H9 (cell line): Measurements from ENCODE around the gene RILP. TPM values are rescaled to one million over a fixed set of nuclear protein-coding genes. Genes with fewer than 3 reads are reported as not detected.

Experiments
- DNase-seq: peaks from one replicate; pipeline ENCODE4 v3.0.0-alpha.2; 2017
- H2AFZ ChIP-seq: one replicate; pipeline ENCODE4 v1.6.1; 2013; ENCODE audit warnings: mild to moderate bottlenecking, low read length, control low read depth, moderate library complexity
- H2AK5ac ChIP-seq: 2 replicates; pipeline ENCODE4 v1.6.1; 2013; ENCODE audit warnings: low read length, control low read depth, mixed read lengths; ENCODE audit not compliant: insufficient read length
- H2BK120ac ChIP-seq: one replicate; pipeline ENCODE4 v1.6.1; 2013; ENCODE audit warnings: low read depth, mild to moderate bottlenecking, low read length, control low read depth, inconsistent platforms; ENCODE audit not compliant: poor library complexity, severe bottlenecking
- H2BK12ac ChIP-seq: 2 replicates; pipeline ENCODE4 v1.6.1; 2013; ENCODE audit warnings: low read length, control low read depth, mixed read lengths, low read depth; ENCODE audit not compliant: insufficient read length
- H2BK15ac ChIP-seq: 2 replicates; pipeline ENCODE4 v1.6.1; 2013; ENCODE audit warnings: low read depth, low read length, control low read depth
- H2BK20ac ChIP-seq: one replicate; pipeline ENCODE4 v1.6.1; 2013; ENCODE audit warnings: low read depth, mild to moderate bottlenecking, low read length, control low read depth, inconsistent platforms; ENCODE audit not compliant: poor library complexity, severe bottlenecking
- H2BK5ac ChIP-seq: 2 replicates; pipeline ENCODE4 v1.6.1; 2013; ENCODE audit warnings: low read length, control low read depth, mixed read lengths; ENCODE audit not compliant: insufficient read length
- H3K14ac ChIP-seq: 2 replicates; pipeline ENCODE4 v1.6.1; 2013; ENCODE audit warnings: low read length, control low read depth; ENCODE audit not compliant: insufficient read depth
- H3K18ac ChIP-seq: 2 replicates; pipeline ENCODE4 v1.6.1; 2013; ENCODE audit warnings: low read depth, mild to moderate bottlenecking, mixed read lengths, low read length, control low read depth; ENCODE audit not compliant: insufficient read length
- H3K23ac ChIP-seq: 2 replicates; pipeline ENCODE4 v1.6.1; 2013; ENCODE audit warnings: low read length, control low read depth, mixed read lengths, low read depth; ENCODE audit not compliant: insufficient read length
- H3K23me2 ChIP-seq: 2 replicates; pipeline ENCODE4 v1.6.1; 2013; ENCODE audit warnings: low read depth, mild to moderate bottlenecking, mixed read lengths, low read length, control low read depth; ENCODE audit not compliant: insufficient read length, poor library complexity, severe bottlenecking
- H3K27ac ChIP-seq: 2 replicates; pipeline ENCODE4 v1.5.1; 2013; ENCODE audit warnings: low read length, control low read depth, mixed read lengths, low read depth; ENCODE audit not compliant: insufficient read length
- H3K27me3 ChIP-seq: 2 replicates; pipeline ENCODE4 v1.6.1; 2013; ENCODE audit warnings: low read length, control low read depth, inconsistent platforms; ENCODE audit not compliant: insufficient read depth
- H3K4ac ChIP-seq: 2 replicates; pipeline ENCODE4 v1.6.1; 2013; ENCODE audit warnings: low read depth, mild to moderate bottlenecking, control low read depth, inconsistent platforms, low read length, moderate library complexity
- H3K4me1 ChIP-seq: 2 replicates; pipeline ENCODE4 v1.6.1; 2013; ENCODE audit warnings: low read length, control low read depth, inconsistent platforms; ENCODE audit not compliant: insufficient read depth
- H3K4me2 ChIP-seq: 2 replicates; pipeline ENCODE4 v1.6.1; 2013; ENCODE audit warnings: low read length, control low read depth, mixed read lengths; ENCODE audit not compliant: insufficient read length, insufficient read depth
- H3K56ac ChIP-seq: 2 replicates; pipeline ENCODE4 v1.6.1; 2013; ENCODE audit warnings: low read depth, mild to moderate bottlenecking, mixed read lengths, low read length, control low read depth; ENCODE audit not compliant: insufficient read length
- H3K79me1 ChIP-seq: 2 replicates; pipeline ENCODE4 v1.6.1; 2013; ENCODE audit warnings: low read depth, mild to moderate bottlenecking, moderate library complexity, low read length, control low read depth, inconsistent platforms; ENCODE audit not compliant: insufficient read depth, poor library complexity, severe bottlenecking
- H3K79me2 ChIP-seq: 2 replicates; pipeline ENCODE4 v1.6.1; 2013; ENCODE audit warnings: low read length, control low read depth, inconsistent platforms; ENCODE audit not compliant: insufficient read depth
- H3K9ac ChIP-seq: 2 replicates; pipeline ENCODE4 v1.6.1; 2013; ENCODE audit warnings: low read length, control low read depth, mixed read lengths; ENCODE audit not compliant: insufficient read length; ENCODE audit errors: extremely low read depth
- H3K9me3 ChIP-seq: one replicate; pipeline ENCODE4 v1.6.1; 2013; ENCODE audit warnings: low read depth, low read length, inconsistent platforms; ENCODE audit not compliant: control insufficient read depth
- H3T11ph ChIP-seq: one replicate; pipeline ENCODE4 v1.6.1; 2013; ENCODE audit warnings: mild to moderate bottlenecking, low read length, control low read depth, inconsistent platforms
- H4K20me1 ChIP-seq: one replicate; pipeline ENCODE4 v1.6.1; 2013; ENCODE audit not compliant: control insufficient read depth, insufficient read length, insufficient read depth
- H4K5ac ChIP-seq: 2 replicates; pipeline ENCODE4 v1.6.1; 2013; ENCODE audit warnings: low read depth, mild to moderate bottlenecking, mixed read lengths, low read length, control low read depth; ENCODE audit not compliant: insufficient read length
- H4K8ac ChIP-seq: replicated peaks from 2 replicates; pipeline ENCODE4 v1.6.1; 2013; ENCODE audit warnings: low read length, control low read depth, mixed read lengths, low read depth; ENCODE audit not compliant: insufficient read length
- H4K91ac ChIP-seq: 2 replicates; pipeline ENCODE4 v1.6.1; 2013; ENCODE audit warnings: low read depth, mild to moderate bottlenecking, moderate library complexity, mixed read lengths, low read length, control low read depth; ENCODE audit not compliant: insufficient read length
- H3K27ac Mint-ChIP-seq, 3 experiments: 2 replicates in 2 of 3; 3 replicates in 1 of 3; pipeline ENCODE4 v1.8.0; 2020 to 2021; ENCODE audit warnings: mixed read lengths in 3 of 3, mild to moderate bottlenecking in 1 of 3, moderate library complexity in 1 of 3
- H3K27me3 Mint-ChIP-seq: 2 replicates; pipeline ENCODE4 v1.8.0; 2021; ENCODE audit warnings: low read depth, mild to moderate bottlenecking, moderate library complexity, mixed read lengths
- H3K36me3 Mint-ChIP-seq, 3 experiments: 2 replicates in 2 of 3; 3 replicates in 1 of 3; pipeline ENCODE4 v1.8.0; 2020 to 2021; ENCODE audit warnings: low read depth in 3 of 3, mixed read lengths in 3 of 3; ENCODE audit not compliant: insufficient read depth in 1 of 3
- H3K4me1 Mint-ChIP-seq, 2 experiments: 2 replicates each; pipeline ENCODE4 v1.8.0; 2020; ENCODE audit warnings: mixed read lengths in 2 of 2
- H3K4me3 Mint-ChIP-seq, 2 experiments: 2 replicates in 1 of 2; 3 replicates in 1 of 2; pipeline ENCODE4 v1.8.0; 2020 to 2021; ENCODE audit warnings: mild to moderate bottlenecking in 2 of 2, mixed read lengths in 2 of 2, moderate library complexity in 1 of 2
- H3K9me3 Mint-ChIP-seq, 2 experiments: 2 replicates in 1 of 2; 3 replicates in 1 of 2; pipeline ENCODE4 v1.8.0; 2020; ENCODE audit warnings: mild to moderate bottlenecking in 2 of 2, mixed read lengths in 2 of 2, moderate library complexity in 1 of 2
- CTCF ChIP-seq: fragments of 200-600 bp; sonication (generic); conservative IDR thresholded peaks from 3 replicates; pipeline ENCODE4 v1.8.0; 2021; ENCODE audit warnings: antibody characterized with exemption, mild to moderate bottlenecking
- WGBS: extraction: QIAGEN DNeasy Blood & Tissue Kit; methylation state at CpG from one replicate; pipeline ENCODE4 v1.1.7; 2013; ENCODE audit warnings: missing lambda C conversion rate, low lambda C conversion rate, mixed read lengths; ENCODE audit not compliant: insufficient read length; ENCODE audit errors: extremely low coverage; 5-methylcytosine and 5-hydroxymethylcytosine counted together
- total RNA-seq: library from RNA; stranded (reverse); gene quantifications from 2 replicates; pipeline ENCODE4 v1.2.1, GENCODE V29; 2021

Gene RILP
- total RNA-seq, 1 experiment from 2014 or later = 5.4 TPM

GRCh38 chr17:1601571-1601970 lies 48.1 kb downstream of the RILP start:
- Mint-ChIP-seq H3K27me3 (no peaks in the 10 kb centered on the region), H3K4me3 (no peak overlapping the region), H3K4me1 (peaks cover 3 to 12% of the 10 kb centered on the region in 2 experiments), H3K9me3 (peaks cover 8 to 9% of the 10 kb centered on the region in 2 experiments), H3K27ac (no peak overlapping the region; a peak in 1 of 7 replicates), H3K36me3 (peaks cover 10 to 15% (median 13%) of the 10 kb centered on the region in 3 experiments)
- H2BK5ac ChIP-seq = no peak overlapping the region
- no peaks in the 10 kb centered on the region for H4K20me1 ChIP-seq
- no peaks in the 10 kb centered on the region for H3K27me3 ChIP-seq
- no peak overlapping the region for H2BK15ac ChIP-seq
- no peaks in the 10 kb centered on the region for H3K23me2 ChIP-seq
- WGBS = no CpG with 5 or more reads among the region's 14 CpGs
- H3K4ac ChIP-seq = no peak overlapping the region
- no peak overlapping the region for H3K56ac ChIP-seq
- H3K14ac ChIP-seq = no peak overlapping the region
- H3K18ac ChIP-seq = no peak overlapping the region
- H3K79me2 ChIP-seq = no peaks in the 10 kb centered on the region
- no peaks in the 10 kb centered on the region for H3K9me3 ChIP-seq
- TF ChIP-seq CTCF = no peak
- H3K9ac ChIP-seq = no peak overlapping the region
- H4K8ac ChIP-seq = no peak overlapping the region
- no peak overlapping the region for H2AK5ac ChIP-seq
- no peak for DNase-seq
- no peak overlapping the region for H3K27ac ChIP-seq
- H3K79me1 ChIP-seq = no peaks in the 10 kb centered on the region
- H2AFZ ChIP-seq = no peak overlapping the region
- H4K91ac ChIP-seq = no peak overlapping the region
- no peak overlapping the region for H2BK12ac ChIP-seq
- H3K4me2 ChIP-seq = no peak overlapping the region
- H2BK120ac ChIP-seq = no peak overlapping the region
- H2BK20ac ChIP-seq = no peak overlapping the region
- H4K5ac ChIP-seq = no peak overlapping the region
- H3K4me1 ChIP-seq = peaks cover 5% of the 10 kb centered on the region; the same call in 1 of the 2 replicates
- no peak overlapping the region for H3T11ph ChIP-seq
- no peak overlapping the region for H3K23ac ChIP-seq
